ENCODE measurements around the gene NARS2. TPM values are rescaled to one million over a fixed set of nuclear protein-coding genes. Genes with fewer than 3 reads are reported as not detected.
A peak's percentile ranks its signal among the peaks of the same experiment; 100 is the strongest.

Gene NARS2
- total and polyA plus RNA-seq, 9 of the 15 experiments (the other 6 are each of a cell fraction or from before 2014, with no cell fraction given): 26.8 to 48.0 (median 34.2) TPM

- no peak; the same call in 2 of the 3 replicates for ATAC-seq
- no peaks in the 10 kb centered on the region for H3K27me3 ChIP-seq (ENCODE audit: control insufficient read depth in 2 of 2, insufficient read depth in 2 of 2, low read length in 2 of 2)
- WGBS (ENCODE audit: insufficient coverage, low coverage, missing lambda C conversion rate): 44% methylated on average over 4 of the region's 4 CpGs
- no peak for DNase-seq (ENCODE audit: extremely low read depth in 1 of 4, low spot score in 3 of 4)
- POLR2A ChIA-PET: interaction anchor here (0.7 to 2.2 kb wide), 9 partner anchors 9 to 147 kb away, joined by 3 to 11 read pairs (median 4); no protein-coding TSS in a partner anchor
- H3K27ac ChIP-seq (ENCODE audit: extremely low read depth, low read depth, low read length): peak overlapping the region; percentile 8; the same call in 1 of the 3 replicates
- intact Hi-C loops (cut with micrococcal nuclease) (no loop called here), in situ Hi-C loops (cut with MboI) (no loop called here)
- BruUV-seq (replicated peaks): no TSS peak
- H3K4me2 ChIP-seq (ENCODE audit: insufficient read depth, low read length): no peak overlapping the region
- no peaks in the 10 kb centered on the region for H3K9me1 ChIP-seq (ENCODE audit: control insufficient read depth, insufficient read depth, low read length)
- TF ChIP-seq PBX2 (CRISPR knock-in tag; IDR thresholded peaks at IDR 0.05; ENCODE audit: low read depth) (no peak), PBX2 (tag; conservative IDR thresholded peaks at IDR 0.05; ENCODE audit: low read depth) (no peak), ZNF778 (CRISPR knock-in tag; IDR thresholded peaks at IDR 0.05) (no peak), HMBOX1 (IDR thresholded peaks at IDR 0.05) (peak; percentile 1; the same call in 1 of the 2 replicates)
- no peaks in the 10 kb centered on the region for H3K9me3 ChIP-seq (replicated peaks; ENCODE audit: control insufficient read depth, insufficient read depth, low read depth, low read length)
- CTCF ChIA-PET (ENCODE audit: low intra/inter-chr PET ratio): no interaction called here
- H3K9ac ChIP-seq (ENCODE audit: insufficient read depth in 1 of 2, low read depth in 2 of 2, low read length in 2 of 2): no peak overlapping the region; a peak in 1 of 4 replicates
- H3K36me3 ChIP-seq (ENCODE audit: control insufficient read depth, insufficient read depth, low read length): peaks cover 1% of the 10 kb centered on the region; the same call in 1 of the 3 replicates
- no peak for FAIRE-seq
- peaks cover 96% of the 10 kb centered on the region for H3K79me2 ChIP-seq (ENCODE audit: control insufficient read depth, insufficient read depth, low read length)
- H4K20me1 ChIP-seq (replicated peaks; ENCODE audit: control insufficient read depth, insufficient read depth, low read length): peaks cover 6% of the 10 kb centered on the region; the same call in 1 of the 2 replicates
- no peak overlapping the region for H2AFZ ChIP-seq (ENCODE audit: low read depth, low read length)
- peaks cover 30 to 63% of the 10 kb centered on the region in 2 experiments for H3K4me1 ChIP-seq (replicated peaks in 1 of 2; ENCODE audit: control insufficient read depth in 2 of 2, insufficient read depth in 2 of 2, low read length in 2 of 2)
- H3K4me3 ChIP-seq: no peak overlapping the region
These were observed 175.5 kb downstream of the NARS2 start for GRCh38 chr11:78399136-78399535.

Data from K562 (cell line).